ENCODE data around the gene FER1L5.

FER1L5 gene

GRCh38 chr2:96679848-96680247 is 37.3 kb downstream of the FER1L5 start:
- in situ Hi-C loops (cut with HindIII; ENCODE audit: low sequenced_read_pairs) = no loop called here

GRCh38 chr2:96680561-96681141 is 38.1 kb downstream of the FER1L5 start:
- in situ Hi-C loops (cut with HindIII; ENCODE audit: low sequenced_read_pairs) = no loop called here

- in situ Hi-C loops (cut with HindIII; ENCODE audit: low sequenced_read_pairs) = no loop called here
Observed at GRCh38 chr2:96681540-96681939, 39.0 kb downstream of the FER1L5 start.

GRCh38 chr2:96683307-96683706 is 40.7 kb downstream of the FER1L5 start:
- in situ Hi-C loops (cut with HindIII; ENCODE audit: low sequenced_read_pairs) = no loop called here

- in situ Hi-C loops (cut with HindIII; ENCODE audit: low sequenced_read_pairs) = no loop called here
Observed at GRCh38 chr2:96683972-96684820, 41.6 kb downstream of the FER1L5 start.

GRCh38 chr2:96684883-96685576 is 42.5 kb downstream of the FER1L5 start:
- in situ Hi-C loops (cut with HindIII; ENCODE audit: low sequenced_read_pairs) = no loop called here

GRCh38 chr2:96685577-96686459 is 43.3 kb downstream of the FER1L5 start:
- in situ Hi-C loops (cut with HindIII; ENCODE audit: low sequenced_read_pairs) = no loop called here

- in situ Hi-C loops (cut with HindIII; ENCODE audit: low sequenced_read_pairs) = no loop called here
Observed at GRCh38 chr2:96687266-96687665, 44.7 kb downstream of the FER1L5 start.

GRCh38 chr2:96687711-96688640 is 45.4 kb downstream of the FER1L5 start:
- in situ Hi-C loops (cut with HindIII; ENCODE audit: low sequenced_read_pairs) = no loop called here

GRCh38 chr2:96688649-96689430 is 46.3 kb downstream of the FER1L5 start:
- in situ Hi-C loops (cut with HindIII; ENCODE audit: low sequenced_read_pairs) = no loop called here

GRCh38 chr2:96689431-96689991 is 46.9 kb downstream of the FER1L5 start:
- in situ Hi-C loops (cut with HindIII; ENCODE audit: low sequenced_read_pairs) = no loop called here

- in situ Hi-C loops (cut with HindIII; ENCODE audit: low sequenced_read_pairs) = no loop called here
Observed at GRCh38 chr2:96690306-96691021, 47.9 kb downstream of the FER1L5 start.

GRCh38 chr2:96691022-96691612 is 48.6 kb downstream of the FER1L5 start:
- in situ Hi-C loops (cut with HindIII; ENCODE audit: low sequenced_read_pairs) = no loop called here

- in situ Hi-C loops (cut with HindIII; ENCODE audit: low sequenced_read_pairs) = no loop called here
Observed at GRCh38 chr2:96692094-96692971, 49.8 kb downstream of the FER1L5 start.

- in situ Hi-C loops (cut with HindIII; ENCODE audit: low sequenced_read_pairs) = no loop called here
Observed at GRCh38 chr2:96693286-96694200, 51.0 kb downstream of the FER1L5 start.

- in situ Hi-C loops (cut with HindIII; ENCODE audit: low sequenced_read_pairs) = no loop called here
Observed at GRCh38 chr2:96694279-96694678, 51.7 kb downstream of the FER1L5 start.

Data from endothelial cell of hepatic sinusoid (primary cell).